ENCODE results near the gene PNKP.
A peak's percentile ranks its signal among the peaks of the same experiment; 100 is the strongest.
"Not testable (repeated sequence)": the region's sequence is repeated elsewhere in the genome, so short reads cannot be mapped to it uniquely, and the experiment has no call there.

PNKP gene

GRCh38 chr19:49840736-49841249 is 26.6 kb downstream of the PNKP start:
- no peak for DNase-seq

- no peak for DNase-seq
Observed at GRCh38 chr19:49840321-49840720, 27.1 kb downstream of the PNKP start.

GRCh38 chr19:49839713-49840112 is 27.7 kb downstream of the PNKP start:
- no peak for DNase-seq

- DNase-seq = no peak
Observed at GRCh38 chr19:49838885-49839588, 28.3 kb downstream of the PNKP start.

GRCh38 chr19:49837425-49837824 is 30.0 kb downstream of the PNKP start:
- no peak for DNase-seq

GRCh38 chr19:49837009-49837310 is 30.4 kb downstream of the PNKP start:
- DNase-seq = no peak

GRCh38 chr19:49836176-49837008 is 31.0 kb downstream of the PNKP start:
- no peak for DNase-seq

- no peak for DNase-seq
Observed at GRCh38 chr19:49835562-49835961, 31.8 kb downstream of the PNKP start.

- no peak for DNase-seq
Observed at GRCh38 chr19:49833599-49833998, 33.8 kb downstream of the PNKP start.

- no peak for DNase-seq
Observed at GRCh38 chr19:49832556-49832955, 34.8 kb downstream of the PNKP start.

GRCh38 chr19:49831592-49831991 is 35.8 kb downstream of the PNKP start:
- DNase-seq = no peak

GRCh38 chr19:49830766-49831165 is 36.6 kb downstream of the PNKP start:
- no peak for DNase-seq

GRCh38 chr19:49829721-49830120 is 37.7 kb downstream of the PNKP start:
- DNase-seq = no peak

- DNase-seq = no peak
Observed at GRCh38 chr19:49829200-49829599, 38.2 kb downstream of the PNKP start.

GRCh38 chr19:49827034-49827433 is 40.3 kb downstream of the PNKP start:
- no peak for DNase-seq

GRCh38 chr19:49824662-49825061 is 42.7 kb downstream of the PNKP start:
- DNase-seq = no peak

- no peak for DNase-seq
Observed at GRCh38 chr19:49823472-49823871, 43.9 kb downstream of the PNKP start.

- DNase-seq = no peak
Observed at GRCh38 chr19:49820125-49820524, 47.3 kb downstream of the PNKP start.

GRCh38 chr19:49819452-49820115 is 47.8 kb downstream of the PNKP start:
- not testable (repeated sequence) for DNase-seq

- no peak for DNase-seq
Observed at GRCh38 chr19:49818649-49819370, 48.6 kb downstream of the PNKP start.

- peak; percentile 83 for DNase-seq
Observed at GRCh38 chr19:49817964-49818648, 49.3 kb downstream of the PNKP start, which contains the start of gene MED25. Gene MED25, plus strand, starts transcription at chr19:49818289. Its CDS starts 53 bp downstream, at chr19:49818342.

- DNase-seq = no peak
Observed at GRCh38 chr19:49816590-49816989, 50.8 kb downstream of the PNKP start.

All from EL (cell line).